Activated T-helper 1 cell treated with Interleukin-2 at 50 U/mL for 16 hours (primary cell): ENCODE results near the gene ATP6V0A1.
"Not testable (repeated sequence)": the region's sequence is repeated elsewhere in the genome, so short reads cannot be mapped to it uniquely, and the experiment has no call there.

Experiments used
- DNase-seq: peaks from one replicate; pipeline ENCODE4 v3.0.0-alpha.2; 2020; ENCODE audit warnings: low read depth

ATP6V0A1 gene

DNA sequence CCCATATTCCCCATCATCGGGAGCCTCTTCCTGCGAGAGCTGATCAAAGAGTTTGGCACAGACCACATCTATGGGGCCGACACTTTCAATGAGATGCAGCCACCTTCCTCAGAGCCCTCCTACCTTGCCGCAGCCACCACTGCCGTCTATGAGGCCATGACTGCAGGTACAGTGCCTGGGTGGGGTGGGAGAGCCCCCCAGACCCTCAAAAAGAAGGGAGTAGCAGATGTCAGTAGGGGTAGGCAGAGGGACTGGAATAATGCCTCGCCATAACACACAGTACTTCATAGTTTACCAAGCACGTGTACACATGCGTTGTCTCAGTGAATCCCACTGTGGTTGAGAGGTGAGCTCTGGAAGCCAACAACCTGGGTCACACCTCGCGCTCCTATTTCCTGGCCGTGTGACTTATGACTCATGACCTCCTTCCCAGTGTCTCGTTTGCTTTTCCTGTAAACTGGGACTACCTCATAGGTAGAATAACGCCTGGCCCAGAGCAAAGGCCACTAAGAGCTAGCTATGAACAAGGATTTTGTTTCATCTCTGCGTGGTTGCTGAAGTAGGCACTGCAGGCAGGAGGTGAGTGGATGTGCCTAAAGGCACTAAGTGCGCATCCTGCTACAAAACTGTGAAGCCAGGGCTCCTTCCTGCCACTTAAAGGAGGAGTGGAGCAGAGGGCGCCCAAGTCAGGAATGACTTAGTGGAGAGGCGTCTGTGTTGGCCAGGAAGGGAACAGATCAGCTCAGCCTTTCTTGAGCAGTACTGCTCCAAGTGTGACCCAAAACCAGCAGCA lies 82.6 kb downstream of the ATP6V0A1 start:
- DNase-seq: no peak

DNA sequence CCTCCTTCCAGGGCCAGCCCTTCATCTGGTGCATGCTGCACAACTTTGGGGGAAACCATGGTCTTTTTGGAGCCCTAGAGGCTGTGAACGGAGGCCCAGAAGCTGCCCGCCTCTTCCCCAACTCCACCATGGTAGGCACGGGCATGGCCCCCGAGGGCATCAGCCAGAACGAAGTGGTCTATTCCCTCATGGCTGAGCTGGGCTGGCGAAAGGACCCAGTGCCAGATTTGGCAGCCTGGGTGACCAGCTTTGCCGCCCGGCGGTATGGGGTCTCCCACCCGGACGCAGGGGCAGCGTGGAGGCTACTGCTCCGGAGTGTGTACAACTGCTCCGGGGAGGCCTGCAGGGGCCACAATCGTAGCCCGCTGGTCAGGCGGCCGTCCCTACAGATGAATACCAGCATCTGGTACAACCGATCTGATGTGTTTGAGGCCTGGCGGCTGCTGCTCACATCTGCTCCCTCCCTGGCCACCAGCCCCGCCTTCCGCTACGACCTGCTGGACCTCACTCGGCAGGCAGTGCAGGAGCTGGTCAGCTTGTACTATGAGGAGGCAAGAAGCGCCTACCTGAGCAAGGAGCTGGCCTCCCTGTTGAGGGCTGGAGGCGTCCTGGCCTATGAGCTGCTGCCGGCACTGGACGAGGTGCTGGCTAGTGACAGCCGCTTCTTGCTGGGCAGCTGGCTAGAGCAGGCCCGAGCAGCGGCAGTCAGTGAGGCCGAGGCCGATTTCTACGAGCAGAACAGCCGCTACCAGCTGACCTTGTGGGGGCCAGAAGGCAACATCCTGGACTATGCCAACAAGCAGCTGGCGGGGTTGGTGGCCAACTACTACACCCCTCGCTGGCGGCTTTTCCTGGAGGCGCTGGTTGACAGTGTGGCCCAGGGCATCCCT lies 84.8 kb downstream of the ATP6V0A1 start:
- DNase-seq: no peak

DNA sequence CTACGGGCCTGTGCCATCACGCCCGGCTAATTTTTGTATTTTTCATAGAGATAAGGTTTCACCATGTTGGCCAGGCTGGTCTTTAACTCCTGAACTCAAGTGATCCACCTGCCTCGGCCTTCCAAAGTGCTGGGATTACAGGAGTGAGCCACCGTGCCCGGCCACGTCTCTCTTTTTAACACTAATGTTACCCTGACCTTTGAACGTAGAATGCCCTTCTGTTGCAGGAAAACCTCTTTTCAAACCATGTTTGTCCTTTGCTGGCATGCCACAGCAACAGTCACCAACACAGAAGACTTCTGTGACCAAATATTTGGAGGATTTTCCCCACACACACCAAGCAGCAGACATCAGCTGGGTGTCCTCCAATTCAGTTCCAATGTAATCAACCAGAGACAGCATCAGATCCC lies 86.2 kb downstream of the ATP6V0A1 start:
- DNase-seq: no peak

DNA sequence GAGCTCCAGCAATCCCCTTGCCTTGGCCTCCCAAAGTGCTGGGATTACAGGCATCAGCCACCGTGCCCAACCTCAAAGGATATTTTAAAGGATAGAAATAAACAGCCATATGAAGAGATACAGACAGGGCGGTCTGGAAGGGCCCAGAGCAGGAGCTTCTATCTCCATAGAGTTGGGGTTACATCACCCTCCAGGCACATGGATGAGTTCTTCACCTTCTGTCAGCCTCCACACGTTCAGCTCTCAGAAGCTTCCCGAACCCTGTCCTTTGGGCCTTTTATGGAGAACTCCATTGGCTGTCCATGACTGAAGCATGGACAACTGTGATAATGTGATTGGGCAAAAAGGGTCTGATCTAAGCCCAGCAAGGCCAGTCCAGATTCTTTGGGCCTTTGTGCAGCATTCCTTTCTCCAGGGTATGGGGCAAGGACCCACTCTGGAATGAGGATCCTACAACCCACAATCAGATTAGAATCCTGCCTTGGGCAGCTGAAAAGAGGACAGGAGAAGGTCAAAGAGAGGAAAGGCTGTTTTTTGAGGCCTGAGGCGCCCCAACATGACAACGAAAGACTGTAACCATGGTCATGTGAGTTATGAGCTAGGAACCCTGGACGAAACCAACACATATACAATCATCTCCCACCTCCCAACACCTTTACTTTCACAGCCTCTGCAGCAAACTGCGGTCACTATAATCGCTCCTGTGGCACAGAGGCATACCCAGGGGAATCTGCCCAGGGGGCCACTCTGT lies 87.3 kb downstream of the ATP6V0A1 start:
- DNase-seq: not testable (repeated sequence)

DNA sequence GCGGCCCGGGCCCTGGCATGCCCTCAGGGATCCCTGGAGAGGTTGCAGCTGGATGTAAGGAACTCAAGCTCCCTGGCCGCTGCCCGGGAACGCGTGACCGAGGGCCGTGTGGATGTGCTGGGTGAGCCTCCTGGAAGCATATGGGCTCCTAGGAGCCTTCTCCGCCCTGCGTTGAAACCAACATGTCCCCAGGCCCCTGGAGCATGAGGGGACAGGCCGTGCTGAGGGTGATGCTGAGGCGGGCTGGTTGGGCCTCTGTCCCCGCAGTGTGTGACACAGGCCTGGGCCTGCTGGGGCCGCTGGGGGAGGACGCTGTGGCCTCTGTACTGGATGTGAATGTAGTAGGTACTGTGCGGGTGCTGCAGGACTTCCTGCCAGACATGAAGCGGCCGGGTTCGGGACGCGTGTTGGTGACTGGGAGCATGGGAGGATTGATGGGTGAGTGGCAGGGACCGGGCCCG lies 88.4 kb downstream of the ATP6V0A1 start:
- no peak for DNase-seq

DNA sequence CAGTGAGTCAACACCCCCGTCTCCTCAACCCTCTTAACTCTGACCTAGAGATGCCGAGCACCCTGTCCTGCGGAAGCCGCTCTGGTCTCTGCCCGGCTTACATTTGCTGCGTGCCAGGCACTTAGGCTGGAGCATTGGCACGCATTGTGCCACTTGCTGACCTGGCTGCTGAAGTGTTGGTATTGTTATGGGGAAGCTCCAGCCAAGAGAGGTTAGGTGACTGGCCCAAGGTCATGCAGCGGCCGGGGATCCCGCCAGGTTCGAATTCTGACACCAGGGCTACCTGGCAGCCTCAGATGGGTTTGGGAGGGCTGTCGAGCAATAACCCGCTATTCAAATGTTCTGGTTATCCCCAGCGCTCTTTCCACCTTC lies 89.0 kb downstream of the ATP6V0A1 start:
- DNase-seq: no peak

DNA sequence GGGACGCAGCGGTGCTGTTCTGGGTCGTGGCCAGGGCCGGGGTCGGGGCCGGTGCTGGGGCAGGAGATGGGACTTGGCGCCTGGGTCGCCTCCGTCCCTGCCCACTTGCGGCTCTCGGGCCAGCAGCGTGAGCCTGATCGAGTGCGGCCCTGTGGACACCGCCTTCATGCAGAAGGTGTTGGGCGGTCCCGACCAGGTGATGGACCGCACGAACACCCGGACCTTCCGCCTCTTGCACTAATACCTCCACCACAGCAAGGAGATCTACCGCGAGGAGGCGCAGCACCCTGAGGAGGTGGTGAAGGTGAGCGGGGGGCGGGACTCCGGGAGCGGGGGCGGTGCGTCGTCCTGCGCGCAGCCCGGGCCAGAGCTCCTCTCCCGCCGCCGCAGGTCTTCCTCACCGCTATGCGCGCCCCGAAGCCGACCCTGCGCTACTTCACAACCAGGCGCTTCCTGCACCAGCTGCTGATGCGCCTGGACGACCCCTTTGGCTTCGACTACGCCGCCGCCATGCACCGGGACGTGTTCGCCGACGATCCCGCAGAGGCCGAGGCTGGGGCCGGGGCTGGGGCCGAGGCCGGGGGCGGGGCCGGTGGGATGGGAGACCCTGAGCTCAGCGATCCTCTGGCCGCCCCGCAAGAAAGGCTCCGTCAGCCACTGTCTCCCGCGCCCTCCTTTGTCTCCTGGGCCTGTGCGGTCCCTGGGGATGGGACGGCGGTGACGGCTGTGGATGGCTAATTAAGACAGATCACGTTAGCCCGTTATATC lies 89.6 kb downstream of the ATP6V0A1 start:
- DNase-seq: peak; percentile 70

DNA sequence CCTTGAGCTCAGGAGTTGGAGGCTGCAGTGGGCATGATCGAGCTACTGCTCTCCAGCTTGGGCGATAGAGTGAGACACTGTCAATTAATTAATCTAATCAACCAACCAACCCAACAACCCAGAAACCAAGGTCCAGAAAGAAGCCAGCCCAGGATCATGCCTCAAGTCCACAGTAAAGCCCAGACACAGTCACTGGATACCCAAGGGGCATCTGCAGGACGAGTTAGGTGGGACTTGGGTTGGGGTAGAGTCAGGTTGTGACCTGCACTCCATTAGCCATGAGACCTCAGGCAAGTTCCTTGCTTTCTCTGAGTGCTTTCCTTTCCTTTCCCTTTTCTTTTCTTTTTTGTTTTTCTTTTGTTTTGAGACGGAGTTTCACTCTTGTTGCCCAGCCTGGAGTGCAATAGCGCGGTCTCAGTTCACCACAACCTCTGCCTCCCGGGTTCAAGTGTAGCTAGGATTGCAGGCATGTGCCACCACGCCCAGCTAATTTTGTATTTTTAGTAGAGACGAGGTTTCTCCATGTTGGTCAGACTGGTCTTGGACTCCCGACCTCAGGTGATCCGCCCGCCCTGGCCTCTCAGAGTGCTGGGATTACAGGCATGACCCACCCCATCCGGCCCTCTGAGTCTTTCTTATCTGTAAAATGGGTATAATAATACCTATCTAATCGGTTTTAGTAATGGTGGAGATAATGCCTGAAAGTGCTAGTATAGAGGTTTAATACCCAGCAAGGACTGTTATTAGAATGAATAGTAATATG lies 90.5 kb downstream of the ATP6V0A1 start:
- no peak for DNase-seq

DNA sequence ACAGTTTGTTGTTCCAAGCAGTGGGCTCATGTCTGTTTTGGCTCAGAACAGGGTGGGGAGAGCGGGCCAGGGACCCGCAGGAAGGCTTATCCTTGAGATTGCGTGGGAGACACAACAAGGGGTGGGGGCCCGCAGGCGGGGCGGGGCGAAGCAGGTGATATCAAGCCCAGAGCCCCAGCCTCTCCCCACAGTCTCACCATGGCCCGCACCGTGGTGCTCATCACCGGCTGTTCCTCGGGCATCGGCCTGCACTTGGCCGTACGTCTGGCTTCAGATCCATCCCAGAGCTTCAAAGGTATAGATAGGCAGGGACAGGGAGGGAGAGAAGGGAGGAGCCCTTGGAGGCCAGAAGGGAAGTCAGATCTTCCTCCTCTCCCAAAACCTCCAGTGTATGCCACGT lies 94.1 kb downstream of the ATP6V0A1 start, which contains the start of gene HSD17B1:
Gene HSD17B1 (plus strand): TSS at position 188 of the 400 bp plus-strand sequence. CDS start 11 bp downstream, at position 199.
- not testable (repeated sequence) for DNase-seq

DNA sequence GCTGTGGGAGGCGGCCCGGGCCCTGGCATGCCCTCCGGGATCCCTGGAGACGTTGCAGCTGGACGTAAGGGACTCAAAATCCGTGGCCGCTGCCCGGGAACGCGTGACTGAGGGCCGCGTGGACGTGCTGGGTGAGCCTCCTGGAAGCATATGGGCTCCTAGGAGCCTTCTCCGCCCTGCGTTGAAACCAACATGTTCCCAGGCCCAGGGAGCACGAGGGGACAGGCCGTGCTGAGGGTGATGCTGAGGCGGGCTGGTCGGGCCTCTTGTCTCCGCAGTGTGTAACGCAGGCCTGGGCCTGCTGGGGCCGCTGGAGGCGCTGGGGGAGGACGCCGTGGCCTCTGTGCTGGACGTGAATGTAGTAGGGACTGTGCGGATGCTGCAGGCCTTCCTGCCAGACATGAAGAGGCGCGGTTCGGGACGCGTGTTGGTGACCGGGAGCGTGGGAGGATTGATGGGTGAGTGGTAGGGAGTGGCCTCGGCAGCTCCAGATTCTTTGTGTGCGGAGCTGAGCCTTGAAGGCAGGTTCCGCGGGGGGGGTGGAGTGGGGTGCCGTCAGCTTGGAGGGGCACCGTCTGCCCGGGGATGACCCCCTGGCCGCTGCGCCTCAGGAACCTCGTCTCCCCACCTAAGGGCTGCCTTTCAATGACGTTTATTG lies 94.6 kb downstream of the ATP6V0A1 start:
- DNase-seq: no peak

DNA sequence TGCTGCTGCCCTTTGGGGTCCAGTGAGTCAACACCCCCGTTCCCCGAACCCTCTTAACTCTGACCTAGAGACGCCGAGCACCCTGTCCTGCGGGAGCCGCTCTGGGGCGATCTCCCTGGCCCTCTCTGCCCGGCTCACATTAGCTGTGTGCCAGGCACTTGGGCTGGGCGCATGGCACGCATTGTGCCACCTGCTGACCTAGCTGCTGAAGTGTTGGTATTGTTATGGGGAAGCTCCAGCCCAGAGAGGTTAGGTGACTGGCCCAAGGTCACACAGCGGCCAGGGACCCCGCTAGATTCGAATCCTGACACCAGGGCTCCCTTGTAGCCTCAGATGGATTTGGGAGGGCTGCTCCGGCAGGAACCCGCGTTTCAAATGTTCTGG lies 95.2 kb downstream of the ATP6V0A1 start:
- no peak for DNase-seq

DNA sequence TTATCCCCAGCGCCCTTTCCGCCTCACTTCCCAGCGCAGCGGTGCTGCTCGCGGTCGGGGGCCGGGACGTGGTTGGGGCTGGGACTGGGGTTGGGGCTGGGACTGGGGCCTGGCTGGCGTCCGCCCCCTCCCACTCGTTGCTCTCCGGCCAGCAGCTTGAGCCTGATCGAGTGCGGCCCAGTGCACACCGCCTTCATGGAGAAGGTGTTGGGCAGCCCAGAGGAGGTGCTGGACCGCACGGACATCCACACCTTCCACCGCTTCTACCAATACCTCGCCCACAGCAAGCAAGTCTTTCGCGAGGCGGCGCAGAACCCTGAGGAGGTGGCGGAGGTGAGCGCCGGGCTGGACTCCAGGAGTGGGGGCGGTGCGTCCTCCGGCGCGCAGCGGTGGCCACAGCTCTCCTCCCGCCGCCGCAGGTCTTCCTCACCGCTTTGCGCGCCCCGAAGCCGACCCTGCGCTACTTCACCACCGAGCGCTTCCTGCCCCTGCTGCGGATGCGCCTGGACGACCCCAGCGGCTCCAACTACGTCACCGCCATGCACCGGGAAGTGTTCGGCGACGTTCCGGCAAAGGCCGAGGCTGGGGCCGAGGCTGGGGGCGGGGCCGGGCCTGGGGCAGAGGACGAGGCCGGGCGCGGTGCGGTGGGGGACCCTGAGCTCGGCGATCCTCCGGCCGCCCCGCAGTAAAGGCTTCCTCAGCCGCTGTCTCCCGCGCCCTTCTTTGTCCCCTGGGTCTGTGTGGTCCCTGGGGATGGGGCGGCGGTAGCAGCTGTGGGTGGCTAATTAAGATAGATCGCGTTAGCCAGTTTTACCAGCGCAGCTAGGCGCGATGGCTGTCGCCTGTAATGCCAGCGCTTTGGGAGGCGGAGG lies 95.8 kb downstream of the ATP6V0A1 start:
- DNase-seq: peak; percentile 57

DNA sequence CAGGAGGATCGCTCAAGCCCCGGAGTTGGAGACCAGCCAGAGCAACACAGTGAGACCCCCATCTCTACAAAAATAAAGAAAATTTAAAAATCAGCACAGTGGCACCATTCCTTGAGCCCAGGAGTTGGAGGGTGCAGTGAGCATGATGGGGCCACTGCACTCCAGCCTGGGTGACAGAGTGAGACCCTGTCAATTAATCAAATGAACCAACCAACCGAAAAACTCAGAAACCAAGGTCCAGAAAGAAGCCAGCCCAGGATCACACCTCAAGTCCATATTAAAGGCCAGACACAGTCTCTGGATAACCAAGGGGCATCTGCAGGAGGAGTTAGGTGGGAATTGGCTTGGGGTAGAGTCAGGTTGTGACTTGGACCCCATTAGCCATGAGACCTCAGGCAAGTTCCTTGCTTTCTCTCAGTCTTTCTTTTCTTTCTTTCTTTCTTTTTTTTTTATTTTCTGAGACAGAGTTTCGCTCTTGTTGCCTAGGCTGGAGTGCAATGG lies 96.5 kb downstream of the ATP6V0A1 start:
- no peak for DNase-seq

DNA sequence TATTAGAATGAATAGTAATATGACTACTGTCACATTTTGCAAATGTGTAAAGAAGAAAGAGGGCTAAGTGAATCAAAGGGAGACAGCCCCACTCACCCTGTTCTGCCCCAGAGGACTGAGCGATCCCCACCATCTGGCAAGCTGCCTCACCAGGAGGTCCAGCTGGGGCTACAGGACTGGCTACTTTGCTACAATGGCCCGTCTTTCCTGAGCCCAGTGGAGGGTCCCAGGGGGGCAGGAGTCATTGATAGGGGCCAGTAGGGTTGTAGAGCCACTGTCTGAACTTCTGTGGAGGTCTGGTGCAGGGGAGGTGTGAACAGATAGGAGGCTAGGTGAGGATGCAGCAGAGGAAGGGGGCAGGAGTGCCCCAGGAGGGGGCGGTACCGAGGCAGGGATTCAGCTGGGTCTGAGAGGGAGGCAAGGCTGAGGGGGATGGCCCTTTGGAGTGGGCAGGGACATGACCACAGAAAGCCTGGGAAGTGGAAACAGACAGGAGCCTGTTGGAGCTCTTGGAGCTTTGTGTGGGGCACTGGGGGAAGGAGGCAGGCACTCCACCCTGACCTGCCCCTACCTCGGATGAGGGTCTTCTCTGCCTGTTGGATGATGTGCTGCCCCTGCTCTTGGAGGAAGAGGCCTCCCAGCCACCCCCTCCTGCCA lies 97.4 kb downstream of the ATP6V0A1 start:
- not testable (repeated sequence) for DNase-seq

DNA sequence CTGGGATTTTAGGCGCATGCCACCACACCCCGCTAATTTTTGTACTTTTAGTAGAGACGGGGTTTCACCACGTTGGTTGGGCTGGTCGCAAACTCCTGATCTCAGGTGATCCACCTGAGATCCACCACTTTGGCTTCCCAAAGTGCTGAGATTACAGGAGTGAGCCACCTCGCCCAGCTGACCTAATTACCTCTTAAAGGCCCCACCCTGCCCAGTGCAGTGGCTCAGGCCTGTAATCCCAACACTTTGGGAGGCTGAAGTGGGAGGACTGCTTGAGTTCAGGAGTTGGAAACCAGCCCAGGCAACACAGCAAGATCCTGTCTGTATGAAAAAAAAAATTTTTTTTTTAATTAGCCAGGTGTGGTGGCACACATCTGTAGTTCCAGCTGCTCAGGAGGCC lies 100.4 kb downstream of the ATP6V0A1 start:
- no peak for DNase-seq

DNA sequence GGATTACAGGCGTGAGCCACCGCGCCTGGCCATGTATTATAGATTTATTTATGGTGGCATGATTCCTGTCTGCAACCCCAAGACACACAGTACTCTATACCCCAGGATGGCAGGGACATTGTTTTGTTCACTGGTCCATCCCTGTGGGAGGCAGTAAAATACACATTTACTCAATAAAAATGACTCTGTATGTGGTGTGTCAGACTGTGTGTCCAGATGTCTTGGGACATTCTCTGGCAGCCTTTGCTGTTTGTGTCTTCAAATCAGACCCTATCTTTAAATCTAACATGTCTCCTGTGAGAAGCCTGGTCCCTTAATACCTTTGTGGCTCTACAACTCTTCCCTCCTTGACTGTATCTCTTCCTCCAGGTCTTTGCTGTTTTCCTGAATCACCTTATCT lies 101.6 kb downstream of the ATP6V0A1 start:
- DNase-seq: no peak

DNA sequence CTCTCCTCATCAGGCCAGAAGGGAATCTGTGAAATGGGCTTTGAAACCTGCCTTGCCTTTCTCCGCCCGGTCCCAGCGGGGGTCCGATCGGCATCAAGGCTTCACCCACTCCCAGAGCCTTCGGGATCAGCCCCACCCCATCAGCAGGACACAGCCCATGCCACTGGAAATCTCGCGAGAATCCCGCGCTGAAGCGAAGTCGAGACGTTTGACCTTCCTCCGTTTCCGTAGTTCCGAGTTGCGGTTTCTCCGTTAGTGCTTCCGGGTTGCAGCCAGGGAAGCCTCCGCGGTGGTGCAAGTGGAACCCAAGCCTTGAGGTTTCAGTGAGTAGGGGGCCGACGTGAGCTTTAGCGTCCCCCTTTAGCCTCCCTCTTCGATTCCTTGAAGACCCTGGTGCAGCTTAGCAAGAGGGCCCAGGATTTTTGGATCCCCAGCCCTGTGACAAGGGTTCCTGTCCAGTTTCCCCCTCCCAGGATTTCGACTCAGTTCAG lies 103.3 kb downstream of the ATP6V0A1 start, which contains the start of gene COASY:
Gene COASY (plus strand): TSS at position 252 of the 491 bp plus-strand sequence. CDS start 475 bp downstream, outside the sequence.
- peak; percentile 82 for DNase-seq
